Caco-2 (cell line): ENCODE data around the gene TEDC2. TPM values are rescaled to one million over a fixed set of nuclear protein-coding genes. Genes with fewer than 3 reads are reported as not detected.

Source experiments
- BruUV-seq: library from RNA; stranded (reverse); fragments of 400-500 nt; replicated peaks from 2 replicates; lab custom pipeline; 2021; lab: Mats Ljungman, UMichigan
- CTCF ChIA-PET: fragments of 300-600 bp; sonication (Branson Sonifier 250); formaldehyde crosslinking; loops from one replicate; lab custom pipeline; 2022; ENCODE audit warnings: antibody characterized with exemption; lab: Charles Lee
- POLR2A ChIA-PET: fragments of 300-600 bp; sonication (Branson Sonifier 250); formaldehyde crosslinking; loops from one replicate; lab custom pipeline; 2022; ENCODE audit warnings: antibody characterized with exemption; lab: Charles Lee
- DNase-seq, 2 experiments: peaks; one replicate each; pipeline versions ENCODE4 v3.0.0 to v3.0.0-alpha.2; 2020 to 2022
- H3K27me3 ChIP-seq: replicated peaks from 2 replicates; pipeline ENCODE4 v1.6.0; 2011; ENCODE audit warnings: low read length; ENCODE audit not compliant: control insufficient read depth, insufficient read depth
- H3K36me3 ChIP-seq: 2 replicates; pipeline ENCODE4 v1.5.1; 2011; ENCODE audit warnings: low read length; ENCODE audit not compliant: control insufficient read depth, insufficient read depth
- H3K4me1 ChIP-seq: fragments of 250-450 bp; sonication (Bioruptor Pico); 2 replicates; pipeline ENCODE4 v1.5.1; 2020; ENCODE audit warnings: mild to moderate bottlenecking
- H3K4me3 ChIP-seq: 2 replicates; pipeline ENCODE4 v1.5.1; 2011; ENCODE audit warnings: low read depth, mild to moderate bottlenecking, control low read depth, low read length
- H3K9me3 ChIP-seq: fragments of 250-450 bp; sonication (Bioruptor Pico); 2 replicates; pipeline ENCODE4 v1.5.1; 2020; ENCODE audit warnings: mild to moderate bottlenecking, moderate library complexity
- H3K27ac Mint-ChIP-seq: one replicate; pipeline ENCODE4 v1.8.0; 2022; ENCODE audit warnings: mixed read lengths; ENCODE audit not compliant: unreplicated experiment
- H3K27me3 Mint-ChIP-seq: one replicate; pipeline ENCODE4 v1.8.0; 2022; ENCODE audit warnings: mixed read lengths; ENCODE audit not compliant: insufficient read depth, unreplicated experiment
- H3K36me3 Mint-ChIP-seq: one replicate; pipeline ENCODE4 v1.8.0; 2022; ENCODE audit warnings: mild to moderate bottlenecking, mixed read lengths; ENCODE audit not compliant: insufficient read depth, unreplicated experiment
- H3K4me1 Mint-ChIP-seq: one replicate; pipeline ENCODE4 v1.8.0; 2022; ENCODE audit warnings: low read depth, mixed read lengths; ENCODE audit not compliant: unreplicated experiment
- H3K4me3 Mint-ChIP-seq: one replicate; pipeline ENCODE4 v1.8.0; 2022; ENCODE audit warnings: mild to moderate bottlenecking, moderate library complexity, mixed read lengths; ENCODE audit not compliant: unreplicated experiment
- H3K9me3 Mint-ChIP-seq: one replicate; pipeline ENCODE4 v1.8.0; 2022; ENCODE audit warnings: mixed read lengths; ENCODE audit not compliant: unreplicated experiment
- intact Hi-C: fragments of 100-400 bp; cut with micrococcal nuclease; formaldehyde crosslinking; loops from one replicate; pipeline ENCODE4 v1.10.0; 2022; ENCODE audit not compliant: unreplicated experiment
- total RNA-seq: library from RNA; stranded (reverse); gene quantifications from 2 replicates; pipeline ENCODE4 v1.2.3, GENCODE V29; 2022
- TF ChIP-seq, protein P1 (sequence below), 2 experiments: fragments of 200-600 bp in 1 of 2; IDR thresholded peaks; 1 replicate in 1 of 2; 2 replicates in 1 of 2; pipeline versions ENCODE4 v1.5.1 to v1.8.0; 2011 to 2022; ENCODE audit warnings: antibody characterized with exemption in 1 of 2, control low read depth in 1 of 2, inconsistent platforms in 1 of 2, low read depth in 1 of 2, low read length in 1 of 2, mild to moderate bottlenecking in 1 of 2, moderate library complexity in 1 of 2; ENCODE audit not compliant: insufficient read depth in 1 of 2, severe bottlenecking in 1 of 2, unreplicated experiment in 1 of 2

Gene TEDC2
- total RNA-seq, 1 experiment from 2014 or later = 29.0 TPM

DNA sequence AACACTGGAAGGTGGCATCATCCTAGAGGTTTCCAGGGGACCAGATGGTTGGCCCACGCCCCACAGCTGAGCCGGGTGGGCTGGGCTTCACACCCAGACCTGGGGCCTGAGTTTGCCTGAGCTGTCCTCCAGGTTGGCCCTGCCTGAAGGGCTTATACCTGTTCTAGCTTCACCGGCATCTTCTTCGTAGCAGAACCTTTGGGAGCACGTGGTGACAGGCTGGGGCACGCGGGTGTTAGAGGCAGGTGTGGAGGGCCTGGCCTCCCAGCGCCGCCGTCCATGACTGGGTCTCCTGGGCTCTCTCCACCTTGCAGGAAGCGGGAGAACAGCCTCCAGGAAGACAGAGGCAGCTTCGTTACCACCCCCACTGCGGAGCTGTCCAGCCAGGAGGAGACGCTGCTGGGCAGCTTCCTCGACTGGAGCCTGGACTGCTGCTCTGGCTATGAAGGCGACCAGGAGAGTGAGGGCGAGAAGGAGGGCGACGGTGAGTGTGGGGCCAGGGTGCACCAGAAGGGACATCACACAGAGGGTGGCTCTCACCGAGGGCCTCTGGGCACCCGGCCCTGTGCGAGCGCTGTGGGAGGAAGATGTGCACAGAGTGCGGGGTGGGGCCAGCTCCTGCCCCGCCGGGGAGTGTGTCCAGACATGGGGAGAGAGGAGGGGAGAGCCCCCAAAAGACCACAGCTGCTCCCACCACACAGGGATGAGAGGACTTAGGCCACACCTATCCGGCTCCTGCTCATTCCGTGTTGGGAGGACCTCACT is 4.6 kb upstream of the TEDC2 start:
- H3K36me3 Mint-ChIP-seq = peaks cover 90% of the 10 kb centered on the region
- H3K36me3 ChIP-seq = no peaks in the 10 kb centered on the region; the same call in 1 of the 2 replicates

DNA sequence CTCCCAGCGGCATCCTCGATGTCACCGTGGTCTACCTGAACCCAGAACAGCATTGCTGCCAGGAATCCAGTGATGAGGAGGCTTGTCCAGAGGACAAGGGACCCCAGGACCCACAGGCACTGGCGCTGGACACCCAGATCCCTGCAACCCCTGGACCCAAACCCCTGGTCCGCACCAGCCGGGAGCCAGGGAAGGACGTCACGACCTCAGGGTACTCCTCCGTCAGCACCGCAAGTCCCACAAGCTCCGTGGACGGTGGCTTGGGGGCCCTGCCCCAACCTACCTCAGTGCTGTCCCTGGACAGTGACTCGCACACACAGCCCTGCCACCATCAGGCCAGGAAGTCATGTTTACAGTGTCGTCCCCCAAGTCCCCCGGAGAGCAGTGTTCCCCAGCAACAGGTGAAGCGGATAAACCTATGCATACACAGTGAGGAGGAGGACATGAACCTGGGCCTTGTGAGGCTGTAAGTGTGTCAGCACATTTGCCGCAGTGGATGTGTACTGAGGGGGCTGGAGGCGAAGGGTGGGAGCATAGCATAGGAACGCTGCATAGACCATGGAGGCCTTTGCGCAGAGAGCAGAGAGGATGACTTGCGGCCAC is 3.3 kb upstream of the TEDC2 start:
- H3K4me3 ChIP-seq = no peak overlapping the region
- Mint-ChIP-seq H3K4me1 (peaks cover 9% of the 10 kb centered on the region), H3K9me3 (no peaks in the 10 kb centered on the region), H3K36me3 (peaks cover 87% of the 10 kb centered on the region), H3K4me3 (no peak overlapping the region), H3K27me3 (no peaks in the 10 kb centered on the region), H3K27ac (no peak overlapping the region)
- TF ChIP-seq, protein P1, sequence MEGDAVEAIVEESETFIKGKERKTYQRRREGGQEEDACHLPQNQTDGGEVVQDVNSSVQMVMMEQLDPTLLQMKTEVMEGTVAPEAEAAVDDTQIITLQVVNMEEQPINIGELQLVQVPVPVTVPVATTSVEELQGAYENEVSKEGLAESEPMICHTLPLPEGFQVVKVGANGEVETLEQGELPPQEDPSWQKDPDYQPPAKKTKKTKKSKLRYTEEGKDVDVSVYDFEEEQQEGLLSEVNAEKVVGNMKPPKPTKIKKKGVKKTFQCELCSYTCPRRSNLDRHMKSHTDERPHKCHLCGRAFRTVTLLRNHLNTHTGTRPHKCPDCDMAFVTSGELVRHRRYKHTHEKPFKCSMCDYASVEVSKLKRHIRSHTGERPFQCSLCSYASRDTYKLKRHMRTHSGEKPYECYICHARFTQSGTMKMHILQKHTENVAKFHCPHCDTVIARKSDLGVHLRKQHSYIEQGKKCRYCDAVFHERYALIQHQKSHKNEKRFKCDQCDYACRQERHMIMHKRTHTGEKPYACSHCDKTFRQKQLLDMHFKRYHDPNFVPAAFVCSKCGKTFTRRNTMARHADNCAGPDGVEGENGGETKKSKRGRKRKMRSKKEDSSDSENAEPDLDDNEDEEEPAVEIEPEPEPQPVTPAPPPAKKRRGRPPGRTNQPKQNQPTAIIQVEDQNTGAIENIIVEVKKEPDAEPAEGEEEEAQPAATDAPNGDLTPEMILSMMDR (IDR thresholded peaks at IDR 0.05; ENCODE audit: insufficient read depth in 1 of 2, low read depth in 1 of 2, low read length in 1 of 2, severe bottlenecking in 1 of 2, unreplicated experiment in 1 of 2) = no peak
- DNase-seq = no peak
- peaks cover 12% of the 10 kb centered on the region for H3K4me1 ChIP-seq
- intact Hi-C loops = no loop called here
- CTCF ChIA-PET = no interaction called here
- no peaks in the 10 kb centered on the region for H3K9me3 ChIP-seq
- POLR2A ChIA-PET = no interaction called here
- no peaks in the 10 kb centered on the region; the same call in 1 of the 2 replicates for H3K36me3 ChIP-seq
- H3K27me3 ChIP-seq = no peaks in the 10 kb centered on the region
- BruUV-seq = no TSS peak

More for the DNA sequence above, 4.6 kb upstream of the TEDC2 start:
- Mint-ChIP-seq H3K27ac (no peak overlapping the region), H3K4me1 (peaks cover 9% of the 10 kb centered on the region), H3K4me3 (no peak overlapping the region), H3K27me3 (no peaks in the 10 kb centered on the region), H3K9me3 (no peaks in the 10 kb centered on the region)
- Histone ChIP-seq H3K9me3 (no peaks in the 10 kb centered on the region), H3K4me1 (0 out of 2 replicates have a peak, but pooled peaks cover 4% of the 10 kb centered on the region), H3K4me3 (no peak overlapping the region), H3K27me3 (no peaks in the 10 kb centered on the region)
- BruUV-seq = no TSS peak
- no peak for DNase-seq
- ChIA-PET CTCF (no interaction called here), POLR2A (no interaction called here)
- TF ChIP-seq, protein P1 (IDR thresholded peaks at IDR 0.05; ENCODE audit: insufficient read depth in 1 of 2, low read depth in 1 of 2, low read length in 1 of 2, severe bottlenecking in 1 of 2, unreplicated experiment in 1 of 2) = no peak
- intact Hi-C loops = no loop called here

DNA sequence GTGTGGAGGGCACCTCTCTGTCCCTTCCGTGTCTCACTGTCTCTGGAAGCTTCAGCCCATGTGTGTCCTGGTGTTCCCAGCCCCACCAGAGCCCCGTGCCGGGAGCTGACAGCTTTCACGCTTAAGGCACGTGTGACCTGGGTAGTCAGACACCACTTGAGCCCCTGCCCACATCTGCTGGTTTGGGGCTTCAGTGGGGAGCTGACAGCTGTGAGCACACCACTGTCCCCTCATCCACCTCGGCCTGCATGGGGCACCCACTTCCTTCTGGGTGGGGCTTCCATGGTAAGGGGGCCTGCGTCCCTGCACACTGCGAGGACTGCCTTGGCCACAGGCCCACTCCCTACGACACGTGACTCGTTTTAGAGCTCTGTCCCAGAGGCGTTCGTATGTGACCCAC is 2.6 kb upstream of the TEDC2 start:
- peaks cover 9% of the 10 kb centered on the region for H3K4me1 Mint-ChIP-seq
- no TSS peak for BruUV-seq
- Histone ChIP-seq H3K4me3 (no peak overlapping the region), H3K27me3 (no peaks in the 10 kb centered on the region), H3K9me3 (no peaks in the 10 kb centered on the region), H3K36me3 (no peaks in the 10 kb centered on the region; the same call in 1 of the 2 replicates), H3K4me1 (peaks cover 12% of the 10 kb centered on the region)
- TF ChIP-seq, protein P1 (IDR thresholded peaks at IDR 0.05; ENCODE audit: insufficient read depth in 1 of 2, low read depth in 1 of 2, low read length in 1 of 2, severe bottlenecking in 1 of 2, unreplicated experiment in 1 of 2) = no peak
- no peaks in the 10 kb centered on the region for H3K27me3 Mint-ChIP-seq
- H3K27ac Mint-ChIP-seq = no peak overlapping the region
- no peak for DNase-seq
- intact Hi-C loops = no loop called here
- ChIA-PET CTCF (no interaction called here), POLR2A (no interaction called here)
- no peaks in the 10 kb centered on the region for H3K9me3 Mint-ChIP-seq
- H3K36me3 Mint-ChIP-seq = peaks cover 87% of the 10 kb centered on the region
- no peak overlapping the region for H3K4me3 Mint-ChIP-seq
